ENCODE data around the gene DGAT2L6. TPM values are rescaled to one million over a fixed set of nuclear protein-coding genes. Genes with fewer than 3 reads are reported as not detected.

Gene DGAT2L6, protein sequence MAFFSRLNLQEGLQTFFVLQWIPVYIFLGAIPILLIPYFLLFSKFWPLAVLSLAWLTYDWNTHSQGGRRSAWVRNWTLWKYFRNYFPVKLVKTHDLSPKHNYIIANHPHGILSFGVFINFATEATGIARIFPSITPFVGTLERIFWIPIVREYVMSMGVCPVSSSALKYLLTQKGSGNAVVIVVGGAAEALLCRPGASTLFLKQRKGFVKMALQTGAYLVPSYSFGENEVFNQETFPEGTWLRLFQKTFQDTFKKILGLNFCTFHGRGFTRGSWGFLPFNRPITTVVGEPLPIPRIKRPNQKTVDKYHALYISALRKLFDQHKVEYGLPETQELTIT
- not detected for total RNA-seq

DNA sequence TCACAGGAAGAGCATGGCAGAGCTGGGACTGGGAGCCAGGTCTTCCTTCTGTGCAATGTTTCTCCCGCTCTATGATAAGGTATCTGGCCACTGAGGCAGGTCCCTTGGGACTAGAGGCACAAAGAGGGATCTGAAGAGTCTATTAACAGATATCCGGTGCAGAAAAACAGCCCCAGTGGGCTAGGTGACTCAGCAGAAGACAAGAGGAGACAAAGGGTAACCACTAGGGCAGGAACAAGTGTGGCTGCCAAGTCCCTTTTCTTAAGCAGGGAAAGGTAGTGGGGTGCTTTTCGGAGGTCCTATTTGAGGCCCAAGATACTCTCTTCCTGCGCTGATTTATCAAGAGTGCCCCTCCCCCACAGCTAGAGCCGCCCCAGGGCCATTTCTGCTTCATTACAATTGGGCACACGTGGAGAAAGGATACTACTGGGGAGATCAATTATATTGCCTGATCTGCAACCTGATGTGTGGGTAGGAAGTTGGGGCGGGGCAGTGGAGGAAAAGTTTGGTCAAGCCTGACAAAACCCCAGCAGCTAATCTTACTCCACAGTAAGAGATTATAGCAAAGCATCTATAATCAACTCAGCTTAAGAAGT lies at the start of gene DGAT2L6:
DGAT2L6 (plus strand) TSS at position 546 of the 596 bp plus-strand sequence. CDS start 100 bp downstream, outside the sequence.
- no peak for ATAC-seq

DNA sequence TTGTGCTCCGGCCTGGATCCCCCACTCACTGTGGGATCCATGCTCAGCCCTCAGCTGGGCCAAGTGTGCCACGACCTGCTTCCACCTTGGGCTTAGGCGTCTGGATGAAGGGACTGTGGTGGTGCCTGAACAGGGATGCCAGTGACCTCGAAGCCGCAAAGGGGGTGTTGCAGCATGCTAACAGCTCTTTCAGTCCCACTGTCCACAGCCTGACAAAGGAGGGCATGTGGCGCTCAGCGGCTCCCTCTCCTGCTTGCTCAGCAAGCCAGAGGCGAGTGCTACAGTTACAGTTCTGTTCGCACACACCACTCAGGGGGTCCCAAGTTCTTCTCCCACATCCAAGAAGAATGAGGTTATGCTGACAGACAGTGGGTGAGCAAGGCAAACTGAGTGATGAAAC lies 49.2 kb upstream of the DGAT2L6 start:
- ATAC-seq: no peak

DNA sequence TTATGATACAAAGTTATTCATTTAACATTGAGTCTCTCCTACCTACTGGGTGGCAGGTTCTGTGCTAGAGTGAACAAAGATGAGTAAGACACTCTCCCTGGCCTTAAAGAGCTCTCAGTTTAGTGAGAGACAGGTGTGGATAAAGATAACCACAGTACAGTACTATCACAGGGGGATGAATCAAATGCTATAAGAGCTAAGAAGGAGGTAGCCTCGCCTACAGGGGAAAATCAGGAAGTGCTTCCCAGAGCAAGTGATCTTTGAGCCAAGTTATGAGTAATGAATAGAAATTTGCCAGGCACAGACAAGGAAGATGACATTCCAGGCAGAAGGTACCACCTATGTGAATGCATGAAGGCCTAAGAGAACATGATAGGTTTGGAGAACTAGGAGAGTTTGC lies 47.5 kb upstream of the DGAT2L6 start:
- ATAC-seq: no peak

DNA sequence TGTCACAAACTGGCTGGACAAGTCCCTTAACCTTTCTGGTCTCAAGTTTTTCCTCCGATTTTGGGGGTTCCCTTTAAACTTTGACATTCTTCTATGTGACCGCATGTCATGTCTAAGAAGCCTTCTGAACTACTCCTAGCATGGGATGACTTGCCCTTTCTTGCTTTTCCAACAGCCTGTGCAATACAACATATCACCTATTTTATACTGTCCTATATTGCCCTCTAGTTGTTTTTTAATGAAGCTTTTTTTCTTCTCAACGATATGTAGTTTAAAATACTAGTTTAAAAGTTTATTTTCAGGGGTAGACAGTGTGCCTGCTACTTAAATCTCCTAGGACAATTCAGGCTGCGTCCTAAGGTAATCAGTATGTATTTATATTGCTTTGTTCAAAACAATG lies 45.1 kb upstream of the DGAT2L6 start:
- ATAC-seq: no peak

DNA sequence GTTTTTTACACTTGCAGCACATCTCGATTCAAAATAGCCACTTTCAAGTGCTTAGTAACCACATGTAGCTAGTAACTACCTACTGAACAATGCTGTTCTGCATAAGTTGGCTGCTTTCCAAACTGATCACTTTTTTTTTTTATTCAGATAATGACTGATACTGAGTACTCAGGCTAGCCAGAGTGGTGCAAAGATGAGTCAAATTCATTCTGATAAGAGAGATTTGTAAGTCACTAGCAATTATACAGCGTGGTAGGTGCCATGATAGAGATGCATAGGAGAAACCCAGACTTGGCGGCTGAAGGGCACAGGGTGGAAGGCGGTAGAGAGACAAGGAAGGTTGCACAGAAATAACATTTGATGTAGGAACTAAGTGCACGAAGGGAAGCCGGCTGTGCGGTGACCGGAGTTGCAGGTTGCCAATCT lies 44.4 kb upstream of the DGAT2L6 start:
- ATAC-seq: no peak

DNA sequence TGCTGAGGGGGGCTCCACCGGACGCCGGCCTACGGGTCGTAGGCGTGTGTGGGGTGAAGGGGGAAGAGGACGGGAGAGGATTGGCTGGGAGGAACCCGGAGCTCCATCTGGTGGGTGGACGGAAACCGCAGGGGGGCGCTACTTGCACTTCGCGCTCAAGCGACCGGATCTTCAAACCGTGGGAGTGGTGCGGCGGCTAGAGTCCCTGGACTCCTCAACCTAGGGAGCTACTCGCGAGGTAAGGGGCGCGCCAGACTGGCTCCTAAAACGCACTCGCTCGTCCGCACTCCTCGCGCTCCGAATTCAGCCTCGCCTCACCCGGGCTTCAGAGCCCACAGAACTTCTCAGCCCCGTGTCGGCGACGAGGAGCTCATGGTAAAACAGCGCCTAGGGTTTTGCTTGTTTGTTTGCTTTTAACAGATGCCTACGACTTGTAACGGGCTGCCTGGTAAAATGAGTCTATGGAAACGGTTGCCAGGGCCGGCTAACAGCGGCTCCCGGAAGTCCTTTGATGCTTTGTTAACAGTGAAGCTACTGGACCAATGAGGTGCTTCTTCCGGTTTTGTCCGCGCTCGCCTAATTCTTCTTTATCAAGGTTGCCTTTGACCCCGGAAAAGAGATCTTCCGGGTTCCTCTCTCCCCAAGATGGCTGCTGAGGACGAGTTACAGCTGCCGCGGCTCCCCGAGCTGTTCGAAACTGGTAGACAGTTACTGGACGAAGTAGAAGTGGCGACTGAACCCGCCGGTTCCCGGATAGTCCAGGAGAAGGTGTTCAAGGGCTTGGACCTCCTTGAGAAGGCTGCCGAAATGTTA lies 43.8 kb upstream of the DGAT2L6 start, which contains the start of gene IGBP1:
IGBP1 (plus strand) TSS at position 145 of the 813 bp plus-strand sequence; CDS start at position 646, 501 bp downstream.
- peak; percentile 88 for ATAC-seq

DNA sequence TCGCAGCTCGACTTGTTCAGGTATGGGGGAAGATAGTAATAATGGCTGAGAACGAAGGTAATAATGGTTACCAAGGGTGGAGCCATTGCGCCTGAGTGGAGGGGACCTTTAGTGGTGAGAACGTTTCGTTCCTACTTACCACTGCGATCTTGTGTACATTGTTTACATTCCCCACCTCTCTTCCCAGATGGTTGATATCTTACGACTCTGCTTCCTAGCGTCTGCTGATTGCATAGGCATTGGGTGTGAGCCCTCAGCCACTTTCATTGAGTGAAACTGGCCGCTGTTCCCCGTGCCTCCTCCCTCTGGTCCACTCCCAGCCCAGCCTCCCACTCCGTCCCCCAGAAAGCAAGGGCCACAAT lies 43.2 kb upstream of the DGAT2L6 start:
- peak; percentile 26 for ATAC-seq

DNA sequence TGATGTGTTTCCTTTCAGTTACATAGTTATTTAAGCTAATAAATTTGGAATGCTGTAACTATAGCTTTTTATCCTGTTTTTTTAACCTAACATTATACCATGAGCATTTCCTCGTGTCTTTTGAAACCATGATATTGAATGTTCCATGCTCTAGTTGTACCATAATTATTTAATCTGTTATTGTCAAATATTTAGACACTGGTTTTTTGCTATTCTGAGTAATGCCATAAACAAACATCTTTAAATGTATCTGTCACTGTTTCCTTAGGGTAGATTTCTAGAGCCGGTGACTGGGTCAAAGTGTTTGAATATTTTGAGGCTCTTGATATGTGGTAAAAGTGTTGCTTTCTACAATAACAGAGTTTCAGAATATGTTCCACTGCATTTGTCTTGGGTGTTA lies 38.7 kb upstream of the DGAT2L6 start:
- no peak for ATAC-seq

DNA sequence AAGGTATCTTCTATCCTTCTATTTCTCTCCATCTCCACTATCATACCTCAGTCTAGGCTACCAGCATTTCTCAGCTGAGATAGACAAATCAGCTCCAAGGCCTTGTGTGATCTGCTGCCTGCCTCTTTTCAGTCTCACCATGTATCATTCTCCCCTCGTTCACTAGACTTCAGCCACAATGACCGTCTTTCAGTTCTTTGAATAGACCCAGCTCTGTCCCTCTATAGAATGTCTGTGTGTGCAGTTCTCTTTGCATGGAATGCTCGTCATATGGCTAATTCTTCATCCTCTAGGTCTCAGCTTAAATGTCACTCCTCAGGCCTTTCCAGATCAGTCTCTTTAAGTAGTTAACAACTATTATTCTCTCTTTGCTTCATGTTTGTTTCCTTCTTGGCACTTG lies 37.5 kb upstream of the DGAT2L6 start:
- no peak for ATAC-seq

DNA sequence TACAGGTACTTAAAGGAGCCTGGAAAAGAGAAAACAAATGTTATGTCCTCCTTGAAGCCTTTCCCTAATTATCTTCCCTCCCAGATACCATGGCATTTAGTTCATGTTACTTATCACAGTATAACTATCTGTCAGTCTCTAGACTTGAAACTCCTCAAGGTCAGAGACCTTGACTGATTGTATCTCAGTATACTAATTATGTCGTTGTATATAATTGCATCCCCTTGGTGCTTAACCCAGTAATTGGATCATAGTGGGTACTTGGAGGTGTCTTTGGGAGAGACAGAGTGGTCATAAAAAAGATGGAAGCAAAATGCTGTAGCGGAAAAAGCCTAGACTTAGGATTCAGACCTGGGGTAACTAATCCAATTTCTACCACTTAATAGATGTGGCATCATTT lies 35.9 kb upstream of the DGAT2L6 start:
- ATAC-seq: no peak

DNA sequence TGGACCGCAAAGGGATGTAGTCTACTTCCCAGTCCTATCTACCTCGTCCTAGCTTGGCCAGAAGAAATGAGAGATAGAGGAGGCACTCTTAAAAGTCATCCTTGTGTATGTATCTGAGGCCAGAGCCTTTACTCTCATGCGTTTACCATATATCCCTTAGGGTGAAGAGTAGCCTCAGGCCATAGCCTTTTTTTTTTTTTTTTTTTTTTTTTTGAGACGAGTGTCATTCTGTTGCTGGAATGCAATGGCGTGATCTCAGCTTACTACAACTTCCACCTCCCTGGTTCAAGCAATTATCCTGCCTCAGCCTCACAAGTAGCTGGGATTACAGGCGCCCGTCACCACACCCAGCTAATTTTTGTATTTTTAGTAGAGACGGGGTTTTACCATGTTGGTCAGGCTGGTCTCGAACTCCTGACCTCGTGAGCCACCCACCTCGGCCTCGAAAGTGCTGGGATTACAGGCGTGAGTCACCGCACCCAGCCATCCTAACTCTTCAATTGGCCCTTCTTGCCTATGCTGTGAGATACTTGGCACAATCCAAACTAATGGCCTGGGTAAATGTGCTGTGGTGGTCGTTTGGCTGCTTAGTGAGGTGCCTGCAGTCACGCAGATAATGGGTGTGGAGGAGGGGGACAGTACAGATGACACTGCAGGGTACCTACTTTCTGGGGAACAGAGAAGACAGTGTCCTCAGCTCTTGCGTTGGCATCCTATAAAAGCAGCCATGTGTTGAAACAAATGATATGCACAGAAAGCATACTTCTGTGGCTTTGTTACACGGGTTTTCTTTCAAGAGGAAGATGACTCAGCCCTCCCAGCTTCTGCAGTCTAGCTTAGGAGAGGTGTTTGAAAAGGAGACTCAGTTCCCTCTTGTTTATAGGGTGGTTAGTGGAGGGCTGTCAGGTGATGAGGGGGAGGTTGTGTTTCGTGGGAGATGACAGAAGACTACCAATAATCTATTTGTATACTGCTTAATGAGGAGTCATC lies 10.4 kb upstream of the DGAT2L6 start:
- ATAC-seq: peak; percentile 23

DNA sequence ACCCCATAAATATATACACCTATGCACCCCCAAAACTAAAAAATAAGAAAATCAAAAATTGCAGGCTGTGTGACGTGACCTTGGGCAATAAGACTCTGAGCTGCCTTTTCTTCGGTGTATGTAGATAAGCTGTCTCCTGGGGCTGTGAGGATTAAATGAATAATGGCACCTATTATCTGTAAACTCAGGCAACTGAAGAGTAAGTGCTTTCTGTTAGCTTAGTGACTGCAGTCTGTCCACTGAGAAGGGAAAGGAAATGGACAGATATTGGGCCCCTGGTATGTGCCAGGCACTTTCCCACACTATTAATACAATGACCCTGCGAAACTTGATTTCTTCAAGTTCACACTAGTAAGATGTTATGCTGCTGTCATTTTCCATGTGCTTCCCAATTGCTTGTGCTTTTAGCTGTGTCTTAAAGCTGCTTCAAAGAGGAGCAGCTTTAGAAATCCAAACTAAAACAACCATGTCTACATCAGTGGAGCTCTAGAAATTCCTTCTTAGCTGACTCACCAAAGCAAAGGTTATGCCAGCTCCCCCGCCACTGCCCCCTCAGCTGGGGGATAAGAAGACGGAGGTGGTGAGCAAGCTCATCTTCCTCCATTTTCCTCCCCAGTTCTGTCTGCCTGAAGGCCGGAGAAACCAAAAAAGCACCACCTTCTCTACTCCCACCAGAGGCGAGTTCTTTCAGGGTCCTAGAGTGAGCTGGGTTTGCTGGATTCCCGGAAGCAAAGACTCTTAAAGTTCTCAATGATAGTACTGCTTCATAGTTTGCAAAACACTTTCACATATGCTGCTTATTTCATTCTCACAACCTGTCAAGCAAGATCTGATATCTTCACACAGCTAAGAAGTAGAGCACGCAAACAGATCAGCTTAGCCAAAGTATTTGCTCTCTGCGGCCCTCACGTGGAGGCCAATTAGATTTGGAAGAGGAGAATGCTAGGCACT lies 8.8 kb upstream of the DGAT2L6 start:
- no peak for ATAC-seq

DNA sequence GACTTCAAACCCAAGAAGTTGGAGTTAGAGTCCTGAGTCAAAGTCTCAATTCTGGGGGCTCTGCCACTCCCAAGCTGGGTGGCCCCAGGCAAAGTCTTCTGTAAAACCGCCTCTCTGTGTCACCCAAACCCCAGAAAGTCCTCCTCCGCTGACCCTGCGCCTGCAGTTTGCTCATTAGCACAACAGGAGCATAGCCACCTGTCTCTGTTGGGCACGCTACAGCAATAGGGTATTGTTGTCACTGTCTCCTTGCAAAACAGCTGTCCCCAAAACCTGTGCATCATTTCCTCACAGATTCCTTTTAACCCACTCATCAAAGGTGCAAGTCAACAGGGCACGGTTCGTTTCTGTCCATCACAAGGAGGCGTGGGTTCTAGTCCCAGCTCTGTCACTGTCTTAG lies 8.0 kb upstream of the DGAT2L6 start:
- ATAC-seq: no peak

DNA sequence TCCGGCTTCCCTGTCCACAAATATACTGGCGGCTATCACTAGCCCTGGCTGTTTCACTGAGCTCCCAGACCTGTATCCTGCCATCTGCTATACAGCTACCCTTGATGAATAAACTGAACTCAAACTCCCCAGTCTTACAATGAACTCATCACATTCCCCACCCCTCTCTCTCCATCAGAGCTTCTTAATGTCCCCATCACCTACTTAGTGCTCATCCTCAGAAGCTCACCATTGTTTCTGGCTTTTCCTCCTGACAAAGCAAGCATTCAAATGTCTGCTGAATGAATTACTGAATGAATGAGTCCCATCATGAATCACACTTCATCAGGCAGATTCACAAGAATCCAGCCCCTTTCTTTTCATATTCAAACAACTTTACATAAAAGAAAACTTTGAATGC lies 5.7 kb upstream of the DGAT2L6 start:
- no peak for ATAC-seq

DNA sequence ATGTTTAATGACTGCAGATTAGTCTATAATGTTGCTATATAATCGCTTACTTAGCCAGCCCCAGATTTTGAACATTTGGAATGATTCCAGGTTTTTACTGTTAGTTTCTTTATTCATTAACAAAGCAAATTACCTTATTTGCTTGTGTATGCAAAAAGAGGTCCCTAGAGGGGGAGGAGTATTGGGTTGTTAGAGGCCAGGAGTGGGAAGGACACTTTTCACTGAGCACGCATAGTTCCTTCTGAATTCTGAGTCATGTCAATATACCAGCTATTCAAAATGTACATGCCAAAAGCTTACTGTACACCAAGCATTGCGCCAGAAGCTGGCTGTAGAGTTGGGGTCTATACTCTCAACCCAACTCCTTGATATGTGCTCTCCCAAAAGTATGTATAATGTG lies 5.1 kb upstream of the DGAT2L6 start:
- ATAC-seq: no peak

DNA sequence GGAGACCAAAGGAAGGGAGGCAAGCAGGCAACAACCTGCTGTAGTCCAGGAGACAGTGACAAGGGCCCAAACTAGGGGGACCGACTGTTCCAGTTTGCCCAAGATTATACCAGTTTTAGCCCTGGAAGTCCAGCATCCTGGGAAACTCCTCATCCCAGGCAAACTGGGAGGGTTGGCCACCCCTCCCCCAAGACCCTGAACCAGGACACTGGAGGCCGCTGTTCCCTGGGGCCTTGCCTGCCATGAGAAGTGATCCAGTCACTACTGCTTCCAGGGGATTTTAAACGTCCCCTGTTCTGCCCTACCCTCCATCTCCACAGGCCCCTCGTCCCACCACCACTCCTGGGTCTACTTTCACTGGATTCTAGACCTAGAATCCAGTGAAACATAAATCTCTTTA lies 4.3 kb upstream of the DGAT2L6 start:
- ATAC-seq: no peak

DNA sequence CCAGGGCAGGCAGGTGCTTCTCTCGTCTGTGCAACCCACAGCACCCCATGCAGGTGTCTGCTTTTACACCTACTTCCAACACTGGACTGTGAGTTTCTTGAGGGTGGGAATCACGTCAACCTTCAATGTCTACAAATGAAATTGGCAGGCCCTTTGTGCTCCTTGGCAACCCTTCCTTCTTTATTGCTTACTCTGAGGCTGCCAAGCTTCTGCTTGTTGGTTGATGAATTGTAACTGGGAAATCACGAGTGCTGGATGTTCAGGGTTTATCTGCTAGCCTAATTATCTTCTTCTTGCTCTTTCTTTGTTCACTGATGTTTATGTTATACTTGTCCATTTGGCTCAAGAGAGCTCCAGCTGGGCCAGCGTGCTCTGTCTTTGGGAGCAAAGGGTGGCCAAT lies 2.5 kb upstream of the DGAT2L6 start:
- no peak for ATAC-seq

DNA sequence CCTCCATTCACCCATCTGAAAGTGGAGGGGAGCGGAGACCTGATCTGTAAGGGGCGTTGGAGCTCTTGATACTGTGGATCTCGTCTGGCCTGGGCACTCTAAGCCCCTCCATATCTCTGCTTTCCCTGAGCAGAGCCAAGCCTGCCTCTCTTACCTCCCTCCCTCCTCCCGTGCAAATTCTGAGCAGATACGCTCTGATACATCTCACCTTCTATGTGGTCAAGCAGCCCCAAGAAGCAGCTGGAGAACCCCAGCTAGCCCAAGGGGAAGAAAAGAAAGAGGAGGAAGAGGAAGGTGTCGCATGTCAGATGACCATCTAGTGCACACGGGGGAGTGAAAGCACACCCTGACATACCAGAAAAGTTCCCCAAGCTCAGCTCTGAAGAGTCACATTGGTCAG lies 1.9 kb upstream of the DGAT2L6 start:
- no peak for ATAC-seq

DNA sequence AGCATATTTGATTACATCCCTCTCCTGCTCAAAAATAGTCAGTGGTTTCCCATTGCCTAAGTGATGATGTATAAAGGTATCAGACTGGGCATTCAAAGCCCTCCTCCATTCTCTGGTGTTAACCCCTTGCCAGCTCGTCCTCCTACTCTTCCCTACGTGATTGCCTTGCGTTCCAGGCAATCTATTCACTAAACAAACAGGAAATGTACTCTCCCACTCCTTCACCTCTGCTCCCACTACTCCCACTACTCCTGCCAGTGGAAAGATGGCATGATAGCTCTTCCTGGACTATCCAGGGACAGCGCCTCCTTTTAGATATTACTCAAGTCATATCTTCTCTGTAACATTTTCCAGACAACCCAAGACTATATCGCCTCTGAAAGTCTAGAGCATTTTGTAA lies 5.8 kb downstream of the DGAT2L6 start:
- ATAC-seq: no peak

DNA sequence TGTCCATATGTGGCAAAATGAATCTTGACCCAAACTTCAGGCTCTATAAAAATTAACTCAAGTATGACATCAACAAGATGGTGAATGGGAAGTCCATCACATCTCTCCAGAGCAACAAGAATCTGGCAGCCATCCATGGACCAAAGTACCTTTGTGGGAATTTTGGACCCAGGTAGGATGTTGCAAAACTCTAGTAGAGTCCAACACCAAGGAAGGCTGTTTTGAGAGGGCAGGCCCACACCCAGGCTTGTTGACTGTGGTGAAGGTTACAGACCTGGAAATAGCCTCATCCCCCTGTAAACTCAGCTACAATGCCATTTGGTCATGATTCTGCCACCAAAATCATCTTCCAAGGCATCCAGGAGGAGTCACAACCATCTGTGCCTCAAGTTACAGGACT lies 12.9 kb downstream of the DGAT2L6 start:
- ATAC-seq: no peak
